GM18870 (cell line): ENCODE results near the gene ARHGEF4.
"Not testable (repeated sequence)": the region's sequence is repeated elsewhere in the genome, so short reads cannot be mapped to it uniquely, and the experiment has no call there.

Source experiments
- ATAC-seq: cut with Tn5 transposase; IDR thresholded peaks from one replicate; pipeline ENCODE4 v1.9.1; 2021; ENCODE audit warnings: moderate library complexity; ENCODE audit not compliant: unreplicated experiment

Gene ARHGEF4

DNA sequence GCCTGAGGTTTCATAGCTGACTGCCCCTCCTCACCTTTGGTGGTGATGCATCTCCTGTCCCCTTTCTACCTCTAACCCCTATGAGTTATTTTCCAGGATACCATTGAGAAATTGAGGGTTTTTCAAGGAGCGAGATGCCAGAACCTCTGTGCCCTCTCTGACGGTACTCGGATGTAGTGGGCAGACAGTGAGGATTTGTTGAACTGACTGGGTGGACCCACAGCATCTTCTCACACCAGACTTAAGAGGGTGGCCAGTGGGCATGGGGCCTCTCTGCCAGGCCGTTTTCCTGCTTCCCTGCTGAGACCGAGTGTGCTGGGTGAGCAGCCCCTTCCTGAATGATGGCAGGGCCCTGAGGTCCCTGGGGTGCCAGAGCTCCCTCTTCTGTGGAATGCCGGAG lies 46.3 kb downstream of the ARHGEF4 start:
- no peak for ATAC-seq

DNA sequence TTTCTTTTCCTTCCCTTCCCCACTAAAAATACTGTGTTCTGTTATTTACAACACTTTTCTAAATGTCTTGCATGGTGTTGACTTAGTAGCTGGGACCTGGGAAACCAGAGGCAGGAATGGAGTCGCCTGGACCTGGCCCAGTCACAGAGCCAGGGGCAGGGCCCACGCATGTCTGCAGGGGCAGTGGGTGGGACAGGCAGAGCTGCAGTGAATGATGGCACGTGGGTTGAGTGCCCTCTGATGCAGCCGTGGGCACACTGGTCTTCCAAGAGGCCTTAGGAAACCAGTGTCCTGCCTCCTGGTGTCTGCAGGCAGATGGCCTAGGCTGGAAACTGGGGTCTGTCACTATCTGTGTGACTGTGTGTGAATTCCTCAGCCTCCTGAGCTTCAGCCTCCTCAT lies 46.8 kb downstream of the ARHGEF4 start:
- no peak for ATAC-seq

DNA sequence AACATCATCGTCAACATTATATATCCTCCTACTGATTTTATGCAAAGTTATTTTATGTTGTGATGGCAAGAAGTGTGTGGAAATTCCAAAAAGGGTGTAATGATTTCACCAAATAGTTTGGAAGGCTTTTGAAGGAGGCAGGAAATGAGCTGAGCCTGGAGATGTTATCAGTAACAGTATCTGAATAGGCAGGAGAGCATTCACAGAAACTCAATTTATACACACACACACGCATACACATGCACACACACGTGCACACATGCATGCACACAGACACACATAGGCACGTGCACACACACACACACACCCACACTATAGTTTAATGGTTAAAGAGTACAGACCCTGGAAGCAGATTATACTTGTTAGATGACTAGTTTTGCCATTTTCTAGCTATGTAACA lies 47.3 kb downstream of the ARHGEF4 start:
- ATAC-seq: no peak

DNA sequence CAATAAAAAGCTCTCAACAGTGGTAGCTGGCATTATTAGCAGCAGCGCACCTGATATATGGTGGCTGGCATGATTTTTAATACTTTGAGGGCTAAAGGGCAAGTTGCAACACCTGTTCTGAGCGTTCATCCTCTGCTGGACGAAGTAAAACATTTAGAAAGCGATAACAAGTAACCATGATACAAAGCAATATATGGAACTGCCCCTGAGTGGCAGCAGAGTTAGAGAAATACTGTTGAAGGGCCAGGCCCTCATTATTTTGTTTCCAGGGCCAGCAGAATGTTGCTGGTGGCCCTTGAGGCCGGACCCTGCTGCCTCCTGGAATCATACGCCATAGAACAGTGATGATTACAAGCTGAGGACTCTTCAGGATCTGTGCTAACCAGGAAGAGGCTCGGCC lies 47.8 kb downstream of the ARHGEF4 start:
- ATAC-seq: no peak

DNA sequence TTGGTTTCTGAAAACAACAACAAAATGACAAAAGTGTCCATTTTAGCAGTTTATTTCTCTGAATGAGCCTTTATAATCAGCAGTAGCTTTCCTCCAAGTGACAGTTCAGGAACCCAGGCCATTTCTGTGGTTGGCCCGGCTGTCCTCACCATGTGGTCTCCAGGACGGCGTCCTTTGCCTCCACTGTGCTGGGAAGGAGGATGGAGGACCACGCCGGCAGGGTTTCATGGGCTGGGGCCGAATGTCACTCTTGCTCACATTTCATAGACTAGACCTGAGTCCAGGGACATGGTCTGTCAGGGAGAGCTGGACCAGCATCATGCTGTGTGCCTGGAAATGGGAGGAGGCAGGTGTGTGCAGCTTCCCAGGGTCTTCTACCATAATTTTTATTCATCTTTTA lies 50.9 kb downstream of the ARHGEF4 start:
- ATAC-seq: no peak

DNA sequence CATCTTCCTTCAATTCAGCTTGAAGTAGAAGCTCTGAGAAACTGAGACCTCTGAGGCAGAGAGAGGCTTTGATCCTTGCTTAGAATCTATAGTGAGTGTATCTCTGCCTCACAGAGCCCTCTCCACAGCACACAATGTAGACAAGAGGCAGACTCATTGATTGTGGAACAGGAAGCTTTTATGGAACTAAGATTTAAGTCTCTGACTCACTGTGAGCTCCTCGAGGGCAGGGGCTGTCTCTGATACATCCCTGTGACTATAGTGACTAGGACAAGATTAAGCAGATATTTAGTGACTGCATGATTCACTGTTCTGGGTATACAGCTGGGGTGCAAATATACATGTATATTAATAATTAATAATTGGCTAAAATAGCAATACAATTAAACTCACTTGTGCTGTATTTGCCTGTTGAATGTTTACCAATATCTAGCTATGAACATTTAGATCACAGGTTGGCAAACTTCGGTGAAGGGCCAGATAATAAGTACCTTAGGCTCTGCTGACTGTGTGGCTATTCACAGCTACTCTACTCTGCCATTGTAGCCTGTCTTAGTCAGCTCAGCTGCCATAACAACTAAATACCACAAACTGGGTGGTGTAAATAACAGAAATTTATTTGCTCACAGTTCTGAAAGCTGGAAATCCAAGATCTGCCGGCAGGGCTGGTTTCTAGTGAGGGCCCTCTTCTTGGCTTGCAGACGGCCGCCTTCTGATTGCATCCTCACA lies 54.4 kb downstream of the ARHGEF4 start:
- no peak for ATAC-seq

DNA sequence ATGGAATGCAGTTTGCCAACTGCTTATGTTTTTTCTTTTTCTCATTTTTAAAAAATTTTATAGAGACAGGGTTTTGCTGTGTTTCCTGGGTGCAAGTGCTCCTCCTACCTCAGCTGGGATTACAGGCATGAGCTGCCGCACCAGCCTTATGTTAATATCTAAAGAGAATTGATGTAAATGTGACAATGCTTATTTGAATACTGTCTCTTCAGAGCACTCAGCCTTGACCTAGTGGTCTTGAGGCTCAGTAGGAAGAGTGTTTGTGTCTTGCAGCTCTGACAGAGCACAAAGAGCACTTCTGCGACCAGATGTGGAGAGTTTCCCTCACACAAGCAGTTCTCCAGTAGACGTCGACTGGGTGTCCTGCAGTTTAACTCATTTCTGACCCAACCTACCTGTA lies 55.3 kb downstream of the ARHGEF4 start:
- ATAC-seq: no peak

DNA sequence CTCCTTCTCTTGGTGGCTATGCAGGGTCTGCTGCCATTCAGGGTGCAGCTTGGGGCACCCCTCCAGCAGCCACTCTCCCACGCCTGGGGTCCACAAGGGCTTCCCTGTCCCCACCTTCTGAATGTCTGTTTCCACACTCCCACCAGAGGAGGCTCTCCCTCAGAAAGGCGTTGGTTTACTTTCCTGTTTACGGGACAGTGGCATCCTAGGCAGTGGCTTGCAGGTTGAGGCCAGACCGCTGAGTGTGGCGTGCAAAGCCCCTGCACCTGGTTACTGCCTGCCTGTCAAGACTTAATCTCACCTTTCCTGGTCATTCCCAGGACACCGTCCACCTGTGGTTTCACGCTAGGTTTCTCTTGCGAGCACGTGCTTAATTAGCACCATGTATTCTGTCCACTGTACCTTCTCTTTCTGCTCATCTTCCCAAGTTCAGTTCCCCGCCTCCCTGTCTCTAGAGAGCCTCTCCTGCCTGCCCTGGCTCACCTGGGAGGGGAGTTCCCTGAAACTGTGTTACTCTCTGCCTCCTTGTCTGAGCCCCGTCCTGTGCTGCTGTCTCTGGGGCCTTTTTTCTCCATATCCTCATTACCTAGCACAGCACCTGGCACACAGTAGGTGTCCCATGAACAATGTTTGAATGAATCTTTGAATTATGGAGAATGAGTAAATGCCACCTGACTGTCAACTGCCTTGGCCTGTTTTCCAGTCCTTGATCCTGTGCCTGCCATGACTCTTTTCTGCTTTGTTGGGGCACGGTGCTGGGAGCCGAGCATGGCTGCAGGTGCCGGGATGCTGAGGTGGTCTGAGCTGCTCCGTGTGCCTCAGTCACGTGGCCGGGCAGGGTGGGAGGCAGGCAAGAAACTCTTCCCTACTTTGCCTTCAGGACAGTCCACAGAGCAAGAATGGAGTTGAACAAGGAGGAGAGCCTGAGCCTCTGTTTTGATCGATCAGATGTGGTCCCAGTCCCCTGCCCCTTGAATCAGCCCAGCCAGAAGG lies 56.4 kb downstream of the ARHGEF4 start:
- no peak for ATAC-seq

DNA sequence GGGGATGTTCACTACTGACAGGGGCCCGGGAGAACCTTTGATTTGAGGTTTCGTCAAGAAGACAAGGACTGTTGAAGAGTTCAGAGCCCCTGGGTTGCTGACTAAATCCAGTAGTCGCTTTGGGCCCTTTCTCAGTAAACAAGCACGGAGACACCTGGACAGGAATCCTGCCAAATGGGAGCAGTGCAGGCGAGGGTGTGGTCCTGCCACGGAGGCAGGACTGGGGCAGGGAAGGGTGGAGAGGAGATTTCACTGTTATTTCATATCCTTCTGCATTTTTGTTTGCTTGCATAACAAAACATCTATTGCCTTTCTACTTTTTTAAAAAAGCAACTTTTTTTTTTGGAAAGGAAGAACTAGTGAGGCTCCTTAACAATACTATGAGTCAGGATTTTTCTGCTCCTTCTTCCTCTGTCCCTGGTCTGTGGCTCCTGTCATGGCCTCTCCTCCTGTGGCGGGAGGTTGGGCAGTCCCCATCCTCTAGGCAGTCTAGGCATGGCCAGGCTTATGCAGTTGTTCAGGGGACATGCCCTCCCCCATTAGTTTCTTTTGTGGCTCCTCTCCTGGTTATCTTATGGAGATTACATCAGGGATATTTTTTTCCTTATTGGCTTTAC lies 57.7 kb downstream of the ARHGEF4 start:
- ATAC-seq: no peak

DNA sequence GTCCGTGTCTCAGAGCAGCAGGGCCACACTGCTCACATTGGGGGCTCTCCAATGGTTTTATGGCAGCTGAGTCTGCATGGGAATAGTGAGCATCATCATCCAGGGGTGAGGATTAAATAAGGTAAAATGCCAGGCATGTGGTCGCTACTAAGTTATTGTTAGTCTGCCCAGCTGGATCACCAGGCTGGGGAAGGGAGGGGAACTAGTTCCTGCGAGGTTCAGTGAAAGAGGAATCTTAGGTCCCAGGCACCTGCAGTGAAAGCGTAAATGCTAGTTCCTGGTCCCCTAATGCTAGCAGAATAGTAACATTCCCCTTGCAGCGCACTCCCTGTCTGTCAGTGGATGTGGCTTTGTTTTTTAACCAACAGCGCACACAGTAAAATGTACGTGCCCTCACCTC lies 60.1 kb downstream of the ARHGEF4 start:
- ATAC-seq: no peak

DNA sequence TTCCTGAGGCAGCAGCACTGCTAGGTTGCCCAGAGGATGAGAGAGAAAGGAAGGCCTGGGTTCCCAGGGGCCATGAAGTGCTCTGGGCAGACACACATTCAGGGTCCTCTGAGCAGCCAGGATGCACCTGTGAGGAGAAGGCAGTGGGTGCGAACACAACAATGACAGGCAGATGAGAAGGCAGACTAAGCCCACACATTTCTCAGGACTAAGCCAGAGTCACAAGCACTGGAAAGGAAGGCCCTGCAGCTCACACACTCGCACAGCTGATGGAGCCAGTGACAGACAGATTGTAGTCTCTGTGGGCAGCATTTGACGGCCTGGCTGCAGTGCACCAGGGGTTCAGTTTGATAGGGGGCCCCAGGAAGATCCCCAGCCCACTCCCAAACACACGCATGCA lies 61.8 kb downstream of the ARHGEF4 start:
- no peak for ATAC-seq

DNA sequence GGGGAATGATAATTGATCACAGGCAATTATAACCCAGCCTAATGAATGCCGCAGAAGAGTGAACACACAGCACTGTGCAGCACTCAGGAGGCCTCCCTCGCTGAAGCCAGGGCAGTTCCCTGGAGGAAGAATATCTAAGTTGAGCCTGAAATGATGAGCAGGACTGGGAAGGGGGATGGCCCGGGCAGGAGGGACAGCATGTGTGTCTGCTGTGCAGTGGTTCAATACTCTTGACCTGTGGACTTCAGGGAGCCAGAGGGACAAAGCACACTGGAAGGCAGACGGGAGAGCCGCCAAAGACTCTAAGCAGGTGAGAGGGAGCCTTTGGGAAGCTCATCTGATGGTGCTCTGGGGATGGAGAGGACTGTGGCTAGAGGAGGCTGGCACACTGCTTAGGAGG lies 62.6 kb downstream of the ARHGEF4 start:
- ATAC-seq: no peak

DNA sequence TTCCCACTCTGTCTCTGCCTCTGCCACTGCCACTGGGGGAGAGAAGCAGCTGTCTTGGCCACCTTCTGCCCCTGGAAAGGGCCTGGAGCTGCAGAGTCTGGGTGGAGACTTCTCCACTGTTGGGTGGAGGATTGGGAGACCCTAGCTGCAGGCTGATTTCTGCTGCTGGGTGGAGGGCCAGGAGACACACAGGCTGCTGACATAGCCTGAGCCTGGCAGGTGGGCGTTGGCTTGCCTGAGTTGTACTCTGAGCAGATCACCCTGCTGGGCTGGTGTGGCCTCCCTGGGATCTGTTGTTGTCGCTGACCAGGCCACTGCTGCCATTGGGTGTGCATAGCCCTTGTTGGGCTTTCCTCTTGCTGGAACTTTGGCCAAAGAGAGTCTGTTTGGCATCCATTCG lies 64.3 kb downstream of the ARHGEF4 start:
- no peak for ATAC-seq

DNA sequence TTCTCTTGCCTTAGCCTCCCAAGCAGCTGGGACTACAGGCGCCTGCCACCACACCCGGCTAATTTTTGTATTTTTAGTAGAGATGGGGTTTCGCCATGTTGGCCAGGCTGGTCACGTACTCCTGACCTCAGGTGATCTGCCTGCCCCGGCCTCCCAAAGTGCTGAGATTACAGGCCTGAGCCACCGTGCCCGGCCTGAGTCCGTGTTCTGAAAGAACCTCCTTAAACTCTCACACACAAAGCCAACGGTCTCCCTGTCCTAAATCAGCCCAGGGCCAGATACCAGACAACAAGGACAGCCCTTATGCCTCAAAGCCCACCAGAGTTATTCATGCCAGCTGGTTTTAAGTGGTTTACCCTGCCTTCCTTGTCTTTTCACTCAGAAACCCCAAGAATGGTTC lies 64.9 kb downstream of the ARHGEF4 start:
- not testable (repeated sequence) for ATAC-seq

DNA sequence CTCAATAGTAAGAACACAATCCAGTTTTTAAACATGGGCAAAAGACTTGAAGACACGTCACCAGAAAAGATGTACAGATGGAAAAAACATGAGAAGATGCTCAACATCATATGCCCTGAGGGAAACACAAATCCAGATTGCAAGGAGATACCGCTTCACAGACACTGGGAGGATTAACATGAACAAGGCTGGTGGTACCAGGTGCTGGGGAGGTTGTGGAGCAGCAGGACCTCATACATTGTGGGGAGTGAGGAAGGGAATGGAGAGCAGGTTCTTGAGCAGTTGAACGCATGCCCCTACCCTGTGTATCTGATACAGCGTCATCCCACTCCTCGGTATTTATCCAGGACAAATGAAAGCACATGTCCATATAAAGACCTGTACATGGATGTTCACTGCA lies 72.1 kb downstream of the ARHGEF4 start:
- no peak for ATAC-seq

DNA sequence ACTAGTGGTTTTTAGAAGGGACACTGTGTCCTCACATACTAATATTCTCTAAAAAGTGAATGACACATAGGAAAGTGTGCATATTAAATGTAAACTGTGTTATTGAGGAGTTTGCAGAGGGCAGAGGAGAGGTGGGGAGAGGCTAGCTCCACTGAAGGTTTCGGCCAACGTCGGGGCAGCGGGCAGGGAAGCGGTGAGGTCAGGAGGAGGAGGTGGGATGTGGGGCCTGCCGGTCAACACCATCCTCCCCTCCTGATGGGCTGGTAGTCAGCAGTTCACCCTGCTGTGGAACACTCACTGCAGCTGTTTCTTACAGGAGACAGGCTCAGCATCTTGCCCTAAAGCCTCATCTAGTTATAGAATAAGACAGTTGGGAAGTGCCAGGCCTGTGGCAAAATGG lies 74.2 kb downstream of the ARHGEF4 start:
- ATAC-seq: no peak

DNA sequence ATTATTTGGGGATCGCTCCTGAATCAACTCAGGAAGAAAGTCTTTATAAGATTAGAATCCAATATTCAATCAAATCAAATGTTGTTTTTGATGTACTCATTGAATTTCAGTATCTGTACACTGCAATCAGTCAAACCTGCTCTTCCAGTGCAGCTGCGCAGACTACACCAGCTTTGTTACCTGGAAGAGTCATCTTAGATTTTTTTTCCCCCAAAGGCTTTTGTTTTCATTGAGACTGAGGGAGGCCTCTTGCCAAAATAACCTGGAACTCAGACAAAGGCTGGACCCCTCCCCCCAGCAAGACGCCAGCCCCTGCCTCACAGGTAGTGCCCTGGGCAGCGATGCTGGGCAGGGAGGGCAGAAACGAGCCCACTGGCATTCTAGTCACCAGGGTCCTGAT lies 74.8 kb downstream of the ARHGEF4 start:
- no peak for ATAC-seq

DNA sequence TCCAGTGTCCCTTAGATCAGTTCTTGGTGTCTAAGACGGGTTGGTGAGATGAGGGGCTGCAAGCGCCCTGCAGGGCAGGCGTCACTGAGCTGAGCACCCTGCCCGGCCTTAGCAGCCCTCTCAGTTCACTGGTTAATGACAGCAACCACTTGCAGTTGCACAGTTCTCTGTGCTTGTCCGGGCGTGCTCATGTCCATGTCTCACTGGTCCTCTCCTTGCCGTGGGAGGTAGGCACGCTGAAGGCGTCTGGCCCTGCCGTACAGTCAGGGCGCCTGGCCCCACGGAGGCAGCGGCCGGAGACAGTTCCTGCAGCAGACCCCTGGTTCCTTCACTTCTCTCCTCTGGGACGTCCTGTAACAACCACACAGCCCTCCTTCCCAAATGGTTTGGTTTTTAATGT lies 75.3 kb downstream of the ARHGEF4 start:
- no peak for ATAC-seq

DNA sequence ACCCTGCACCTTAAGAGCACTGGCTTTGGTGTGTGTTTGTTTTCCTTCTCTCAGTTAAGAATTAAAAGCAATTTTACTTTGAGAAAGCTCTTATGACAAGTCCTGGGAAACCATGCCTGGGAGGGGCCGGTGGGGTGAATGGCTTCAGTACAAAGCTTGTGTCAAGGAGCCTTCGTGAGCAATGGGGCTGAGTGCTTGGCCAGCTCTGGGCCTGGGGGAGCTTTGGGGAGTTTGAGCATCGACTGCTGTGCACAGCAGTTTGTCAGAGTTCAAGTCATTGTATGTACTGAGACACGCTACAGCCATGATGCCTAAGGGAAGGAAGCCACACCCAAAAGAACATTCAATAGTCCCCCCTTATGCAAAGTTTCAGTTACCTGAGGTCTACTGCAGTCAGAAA lies 75.8 kb downstream of the ARHGEF4 start:
- ATAC-seq: no peak

DNA sequence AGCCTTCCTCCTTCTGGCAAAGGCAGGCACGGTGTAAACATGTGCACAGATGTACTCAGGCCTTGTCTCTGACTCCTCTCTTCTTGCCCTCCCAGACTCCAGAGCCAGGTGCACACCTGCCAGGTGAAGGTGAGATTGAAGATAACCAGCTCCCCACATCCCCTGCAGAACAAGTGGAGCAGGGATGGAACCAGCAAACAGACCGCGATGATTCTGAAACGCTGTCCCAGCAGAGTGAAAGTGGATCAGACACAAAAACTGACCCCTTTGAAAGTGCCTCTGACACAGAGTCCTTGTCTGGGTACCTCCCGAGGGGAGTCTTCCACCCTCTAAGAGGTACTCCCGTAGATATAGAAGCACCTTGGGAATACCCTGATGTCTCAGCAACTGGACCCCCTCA lies 77.2 kb downstream of the ARHGEF4 start:
- no peak for ATAC-seq

DNA sequence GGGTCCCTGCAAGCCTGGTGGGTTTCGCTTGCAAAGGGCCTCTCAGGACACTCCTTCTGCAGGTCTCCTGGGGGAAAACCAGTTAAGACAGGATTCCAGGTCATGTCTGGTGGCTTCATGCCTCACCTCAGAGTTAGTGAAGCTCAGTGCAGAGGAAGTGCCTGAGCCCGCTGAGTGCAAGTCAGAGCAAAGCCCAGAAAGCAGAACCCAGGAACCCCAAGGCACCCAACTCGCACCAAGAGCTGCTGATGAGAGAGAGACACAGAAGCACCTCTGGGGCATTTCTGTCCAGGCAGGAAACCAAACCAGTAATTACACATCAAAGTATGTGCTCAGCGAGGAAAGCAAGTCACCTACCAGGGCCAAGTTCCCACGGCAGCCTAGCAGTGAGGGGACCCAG lies 78.4 kb downstream of the ARHGEF4 start:
- no peak for ATAC-seq
